Measurements from ENCODE around the gene ALDH2.
A peak's percentile ranks its signal among the peaks of the same experiment; 100 is the strongest.
"Not testable (repeated sequence)": the region's sequence is repeated elsewhere in the genome, so short reads cannot be mapped to it uniquely, and the experiment has no call there.

Gene ALDH2

GRCh38 chr12:111828338-111828979, 61.7 kb downstream of the ALDH2 start:
- DNase-seq: no peak

DNA sequence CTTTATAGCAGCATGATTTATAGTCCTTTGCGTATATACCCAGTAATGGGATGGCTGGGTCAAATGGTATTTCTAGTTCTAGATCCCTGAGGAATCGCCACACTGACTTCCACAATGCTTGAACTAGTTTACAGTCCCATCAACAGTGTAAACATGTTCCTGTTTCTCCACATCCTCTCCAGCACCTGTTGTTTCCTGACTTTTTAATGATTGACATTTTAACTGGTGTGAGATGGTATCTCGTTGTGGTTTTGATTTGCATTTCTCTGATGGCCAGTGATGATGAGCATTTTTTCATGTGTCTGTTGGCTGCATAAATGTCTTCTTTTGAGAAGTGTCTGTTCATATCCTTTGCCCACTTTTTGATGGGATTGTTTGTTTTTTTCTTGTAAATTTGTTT, 62.9 kb downstream of the ALDH2 start:
- not testable (repeated sequence) for DNase-seq

- not testable (repeated sequence) for DNase-seq
Observed at GRCh38 chr12:111834740-111835386, 68.1 kb downstream of the ALDH2 start.

GRCh38 chr12:111835531-111836181, 68.9 kb downstream of the ALDH2 start:
- not testable (repeated sequence) for DNase-seq

GRCh38 chr12:111838353-111838752, 71.6 kb downstream of the ALDH2 start:
- DNase-seq: no peak

- no peak for DNase-seq
Observed at GRCh38 chr12:111840807-111841206, 74.1 kb downstream of the ALDH2 start.

- DNase-seq: peak in 1 of 2 experiments; percentile 34
Observed at GRCh38 chr12:111841236-111841749, 74.6 kb downstream of the ALDH2 start.

DNA sequence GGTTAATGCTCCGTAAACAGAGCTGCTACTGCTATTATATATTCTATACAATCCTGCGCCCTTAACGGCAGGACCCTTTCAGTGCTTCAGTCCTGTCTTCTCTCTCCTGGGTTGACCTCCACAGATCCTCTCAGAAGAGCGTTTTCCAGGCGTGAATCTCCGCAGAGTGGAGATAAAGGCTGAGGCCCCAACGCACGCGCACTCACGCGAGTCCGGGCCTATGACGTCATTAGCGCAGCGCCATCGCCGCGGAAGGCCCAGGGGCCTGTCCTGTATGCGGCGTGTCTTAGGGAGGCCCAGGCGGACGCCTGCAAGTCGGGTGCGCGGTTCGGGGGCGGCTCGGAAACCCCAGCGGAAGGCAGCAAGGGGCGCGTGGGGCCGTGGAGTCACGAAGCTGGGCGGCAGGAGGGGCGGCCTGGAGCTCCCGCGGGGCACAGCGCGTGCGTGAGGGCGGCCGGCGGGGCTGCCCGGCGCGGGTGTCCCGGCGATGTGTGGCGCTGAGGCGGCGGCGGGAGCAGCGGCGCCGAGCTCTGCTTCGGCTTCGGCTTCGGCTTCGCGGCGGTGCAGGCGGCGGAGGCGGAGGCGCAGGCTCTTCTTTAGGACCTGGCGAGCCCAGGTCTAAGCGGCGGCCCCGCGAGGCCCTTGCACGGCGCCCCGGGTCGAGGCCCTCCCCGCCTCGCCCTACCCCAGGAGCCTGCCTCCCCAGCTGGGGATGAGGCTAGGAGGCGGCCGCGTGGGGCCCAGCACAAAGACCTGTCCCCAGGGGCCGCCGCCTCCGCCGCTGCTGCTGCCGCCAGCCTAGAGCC, 75.2 kb downstream of the ALDH2 start, which contains the start of gene MAPKAPK5:
Gene MAPKAPK5 (plus strand): TSS at position 479 of the 806 bp plus-strand sequence. CDS start 506 bp downstream, outside the sequence.
- peak; percentile 93 to 95 for DNase-seq

DNA sequence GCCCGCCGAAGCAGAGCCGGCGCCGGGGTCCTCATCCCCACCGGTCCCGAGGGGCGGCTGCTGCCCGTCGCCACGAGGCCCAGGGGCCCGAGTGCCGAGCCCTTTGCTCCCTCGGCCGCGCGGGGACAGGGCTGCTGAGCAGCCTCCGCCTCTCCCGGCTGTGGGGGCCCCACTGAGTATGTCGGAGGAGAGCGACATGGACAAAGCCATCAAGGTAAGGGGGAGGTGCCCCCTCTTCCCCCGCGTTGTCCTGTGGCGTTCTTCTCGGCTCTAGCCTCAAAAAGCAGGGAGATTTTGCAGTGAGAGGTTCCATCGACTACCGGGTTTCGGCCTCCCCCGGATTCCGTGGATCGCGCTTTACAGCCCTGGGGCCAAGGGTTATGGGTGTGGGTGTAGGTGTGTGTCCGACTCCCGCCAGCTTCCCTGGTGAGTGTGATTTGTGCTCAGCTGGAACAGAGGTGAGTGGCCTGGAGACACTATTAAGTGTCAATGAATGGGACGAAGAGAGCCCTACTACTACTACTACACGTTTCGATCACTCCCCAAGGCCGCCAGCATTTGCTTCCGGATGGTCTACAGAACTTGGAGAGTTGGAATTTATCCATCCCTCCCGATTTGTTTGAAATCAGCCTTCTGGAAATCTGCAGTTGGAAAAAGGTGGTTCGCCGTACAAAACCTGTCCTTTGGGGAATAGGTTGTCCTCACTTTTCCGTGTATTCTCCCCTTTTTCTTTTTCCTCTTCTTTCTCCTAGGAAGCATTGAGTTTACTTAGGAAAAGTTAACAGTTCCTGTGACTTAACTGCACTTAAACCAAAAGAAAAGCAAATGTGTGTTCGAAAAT, 76.0 kb downstream of the ALDH2 start:
- DNase-seq: peak in 1 of 2 experiments; percentile 34

DNA sequence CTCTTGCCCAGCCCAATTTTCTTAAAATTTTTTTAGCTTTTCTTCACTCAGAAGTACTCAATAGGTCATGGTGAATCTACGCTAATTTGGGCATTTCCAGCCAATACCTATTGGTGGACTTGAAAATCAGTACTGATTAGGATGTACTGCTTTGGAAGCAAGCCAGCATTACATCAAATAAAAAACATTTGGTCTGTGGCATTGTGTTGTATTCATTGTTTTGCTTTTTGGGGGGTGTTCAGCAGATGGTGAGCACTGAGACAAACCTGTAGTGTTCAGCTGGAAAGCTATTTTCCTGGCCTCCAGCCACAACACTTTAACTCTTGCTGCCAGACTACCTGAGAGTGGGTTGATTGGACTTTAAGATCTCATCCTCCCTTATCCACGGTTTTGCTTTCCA, 79.3 kb downstream of the ALDH2 start:
- DNase-seq: peak in 1 of 2 experiments; percentile 36

DNA sequence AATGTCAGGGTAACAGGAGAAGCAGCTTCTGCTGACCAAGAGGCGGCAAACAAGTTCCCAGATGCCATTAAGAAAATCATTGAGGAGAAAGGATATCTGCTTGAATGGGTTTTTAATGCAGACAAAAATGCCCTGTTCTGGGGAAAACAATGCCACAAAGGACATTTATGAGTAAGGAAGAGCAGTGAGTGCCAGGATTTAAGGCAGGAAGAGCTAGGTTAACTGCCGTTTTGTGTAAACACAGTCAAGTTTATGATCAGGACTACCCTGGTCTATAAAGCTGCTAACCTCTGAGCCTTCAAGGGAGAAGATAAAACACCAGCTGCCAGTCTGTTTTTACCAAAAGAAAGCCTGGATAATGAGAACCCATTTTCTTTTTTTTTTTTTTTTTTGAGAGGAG, 83.8 kb downstream of the ALDH2 start:
- no peak for DNase-seq

GRCh38 chr12:111858186-111858585, 91.5 kb downstream of the ALDH2 start:
- DNase-seq: no peak

DNA sequence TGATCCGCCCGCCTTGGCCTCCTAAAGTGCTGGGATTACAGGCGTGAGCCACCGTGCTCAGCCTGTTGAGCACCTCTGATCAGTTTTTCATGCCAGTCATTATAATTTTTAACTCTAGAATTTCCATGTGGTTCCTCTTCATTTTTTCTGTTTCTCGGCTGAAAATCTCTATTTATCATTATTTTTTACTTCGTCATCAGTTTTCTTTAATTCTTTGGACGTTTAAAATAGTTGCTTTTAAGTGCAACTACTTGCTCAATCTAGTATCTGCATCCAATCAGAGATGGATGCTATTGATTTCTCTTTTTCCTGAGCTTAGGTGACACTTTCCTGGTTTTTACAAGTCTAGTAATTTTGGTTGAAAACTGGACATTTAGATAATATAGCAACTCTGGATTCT, 92.0 kb downstream of the ALDH2 start:
- no peak for DNase-seq

GRCh38 chr12:111864913-111865312, 98.2 kb downstream of the ALDH2 start:
- DNase-seq: no peak
